ENCODE results near the gene COL11A1.

DNA sequence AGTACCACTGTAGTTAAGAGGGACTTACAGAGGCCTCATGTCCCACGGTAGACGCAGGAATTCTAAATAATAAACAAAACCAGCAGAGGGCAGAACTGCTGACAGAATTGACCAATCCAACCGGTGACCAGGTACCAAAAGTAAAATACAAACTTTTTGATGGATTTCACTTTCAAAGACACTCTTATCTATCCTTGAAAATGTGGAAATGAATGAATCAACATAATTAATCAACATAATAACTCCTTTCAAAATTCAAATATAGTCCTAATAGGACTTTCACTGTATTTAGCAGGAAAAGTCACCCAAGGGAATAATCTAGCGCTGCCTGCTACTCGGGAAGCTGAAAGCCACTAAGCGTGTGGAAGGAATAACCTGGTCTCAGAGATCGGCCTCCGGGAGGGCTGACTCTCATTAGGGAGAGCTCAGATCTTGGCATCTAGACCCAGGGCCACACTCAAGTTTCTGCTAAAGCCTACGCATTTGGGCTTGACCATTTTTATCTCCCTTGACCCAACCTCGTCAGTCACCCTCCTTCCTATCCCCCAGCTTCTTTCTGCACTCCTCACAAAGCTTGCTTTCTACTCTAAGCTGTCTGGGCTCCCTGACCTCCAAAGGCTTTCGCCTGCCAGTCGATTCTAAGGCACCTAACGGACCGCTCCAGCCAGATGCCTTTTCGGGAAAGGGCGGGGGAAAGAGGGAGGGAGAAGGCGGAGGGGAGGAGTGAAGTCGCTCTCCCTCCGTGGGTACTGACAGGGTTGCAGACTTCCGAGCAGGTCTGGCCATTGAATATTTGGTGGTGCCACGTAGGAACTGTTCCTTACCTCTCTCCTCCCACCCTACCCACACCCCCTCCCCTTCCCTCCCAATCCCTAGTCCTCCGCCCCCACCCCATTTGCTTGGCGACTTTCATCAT lies 1.6 kb downstream of the COL11A1 start:
- TF ChIP-seq EZH2 (IDR thresholded peaks at IDR 0.05; ENCODE audit: borderline replicate concordance, low read depth, low read length, severe bottlenecking): no peak
- TF ChIP-seq, protein P1, sequence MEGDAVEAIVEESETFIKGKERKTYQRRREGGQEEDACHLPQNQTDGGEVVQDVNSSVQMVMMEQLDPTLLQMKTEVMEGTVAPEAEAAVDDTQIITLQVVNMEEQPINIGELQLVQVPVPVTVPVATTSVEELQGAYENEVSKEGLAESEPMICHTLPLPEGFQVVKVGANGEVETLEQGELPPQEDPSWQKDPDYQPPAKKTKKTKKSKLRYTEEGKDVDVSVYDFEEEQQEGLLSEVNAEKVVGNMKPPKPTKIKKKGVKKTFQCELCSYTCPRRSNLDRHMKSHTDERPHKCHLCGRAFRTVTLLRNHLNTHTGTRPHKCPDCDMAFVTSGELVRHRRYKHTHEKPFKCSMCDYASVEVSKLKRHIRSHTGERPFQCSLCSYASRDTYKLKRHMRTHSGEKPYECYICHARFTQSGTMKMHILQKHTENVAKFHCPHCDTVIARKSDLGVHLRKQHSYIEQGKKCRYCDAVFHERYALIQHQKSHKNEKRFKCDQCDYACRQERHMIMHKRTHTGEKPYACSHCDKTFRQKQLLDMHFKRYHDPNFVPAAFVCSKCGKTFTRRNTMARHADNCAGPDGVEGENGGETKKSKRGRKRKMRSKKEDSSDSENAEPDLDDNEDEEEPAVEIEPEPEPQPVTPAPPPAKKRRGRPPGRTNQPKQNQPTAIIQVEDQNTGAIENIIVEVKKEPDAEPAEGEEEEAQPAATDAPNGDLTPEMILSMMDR (IDR thresholded peaks at IDR 0.05; ENCODE audit: extremely low read depth in 1 of 2, insufficient read depth in 1 of 2, low read depth in 1 of 2, low read length in 2 of 2): peak; percentile 36 to 43
- no peak for TF ChIP-seq POLR2A (IDR thresholded peaks at IDR 0.05; ENCODE audit: low read depth, low read length)
- no peak for TF ChIP-seq GATA2 (IDR thresholded peaks at IDR 0.05; ENCODE audit: insufficient read depth, insufficient read length, low read depth, low read length)
- no peak for TF ChIP-seq MYC (IDR thresholded peaks at IDR 0.05; ENCODE audit: low read depth, low read length)
- no peak for TF ChIP-seq POLR2AphosphoS5 (IDR thresholded peaks at IDR 0.05; ENCODE audit: insufficient read depth, low read depth, low read length)
